ENCODE data around the gene EIF2A.

The EIF2A gene

DNA sequence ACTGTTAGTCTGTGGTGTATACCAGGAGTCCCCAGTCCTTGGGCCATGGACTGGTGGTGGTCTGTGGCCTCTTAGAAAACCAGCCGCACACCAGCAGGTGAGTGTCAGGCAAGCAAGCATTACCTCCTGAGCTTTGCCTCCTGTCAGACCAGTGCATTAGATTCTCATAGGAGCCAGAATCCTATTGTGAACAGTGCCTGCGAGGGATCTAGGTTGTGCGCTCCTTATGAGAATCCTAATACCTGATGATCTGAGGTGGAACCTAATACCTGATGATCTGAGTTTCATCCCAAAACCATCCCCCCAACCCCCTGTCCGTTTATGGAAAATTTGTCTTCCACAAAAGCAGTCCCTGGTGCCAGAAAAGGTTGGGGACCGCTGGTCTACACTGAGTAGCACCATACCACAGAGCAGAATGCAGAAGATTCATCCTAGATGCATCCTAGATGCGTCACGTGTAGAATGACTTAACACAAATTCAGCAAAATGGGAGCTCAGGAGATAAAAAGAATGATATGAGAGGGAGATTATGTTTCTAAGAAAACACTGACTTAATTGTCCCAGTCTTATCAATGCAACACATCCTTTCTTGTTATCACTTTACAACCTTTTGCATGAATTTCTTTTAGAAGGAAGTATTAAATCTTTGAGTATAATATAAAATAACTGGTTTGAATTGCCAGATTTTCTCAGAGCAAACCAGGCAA lies 85.1 kb downstream of the EIF2A start:
- in situ Hi-C loops (cut with HindIII; ENCODE audit: low sequenced_read_pairs), result no loop called here

- in situ Hi-C loops (cut with HindIII; ENCODE audit: low sequenced_read_pairs), result no loop called here
These were observed 88.5 kb downstream of the EIF2A start for GRCh38 chr3:150635076-150635475.

DNA sequence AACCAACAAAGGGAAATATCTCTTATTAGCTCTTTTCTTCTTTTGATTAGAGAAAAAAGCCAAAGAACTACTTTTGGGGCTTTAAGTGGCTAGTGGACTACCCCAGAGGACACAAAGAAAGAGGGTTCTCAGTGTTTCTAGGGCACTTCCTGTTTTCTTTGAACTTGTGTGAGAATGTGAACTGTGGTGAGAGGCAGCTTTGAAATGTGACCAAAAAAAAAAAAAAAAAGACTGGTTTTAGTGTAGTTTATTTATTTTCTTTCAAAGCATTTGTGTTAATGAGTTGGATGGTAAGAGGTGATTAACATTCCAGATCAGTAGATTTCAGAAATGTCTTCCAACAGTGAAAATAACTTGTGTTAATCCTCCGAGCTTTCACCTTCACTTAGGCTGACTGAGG lies 88.9 kb downstream of the EIF2A start:
- in situ Hi-C loops (cut with HindIII; ENCODE audit: low sequenced_read_pairs), result no loop called here
